DND-41 (cell line): Measurements from ENCODE around the gene DRC3.

Experiments
- EZH2 ChIP-seq: IDR thresholded peaks from 3 replicates; pipeline ENCODE4 v1.6.1; 2012; ENCODE audit warnings: borderline replicate concordance, low read depth, mild to moderate bottlenecking, moderate library complexity, low read length, inconsistent platforms; ENCODE audit not compliant: severe bottlenecking
- TF ChIP-seq, protein P1 (sequence below): IDR thresholded peaks from 2 replicates; pipeline ENCODE4 v1.5.1; 2012; ENCODE audit warnings: borderline replicate concordance, low read length, moderate library complexity, mild to moderate bottlenecking; ENCODE audit not compliant: poor library complexity, severe bottlenecking; ENCODE audit errors: extremely low read depth

DNA sequence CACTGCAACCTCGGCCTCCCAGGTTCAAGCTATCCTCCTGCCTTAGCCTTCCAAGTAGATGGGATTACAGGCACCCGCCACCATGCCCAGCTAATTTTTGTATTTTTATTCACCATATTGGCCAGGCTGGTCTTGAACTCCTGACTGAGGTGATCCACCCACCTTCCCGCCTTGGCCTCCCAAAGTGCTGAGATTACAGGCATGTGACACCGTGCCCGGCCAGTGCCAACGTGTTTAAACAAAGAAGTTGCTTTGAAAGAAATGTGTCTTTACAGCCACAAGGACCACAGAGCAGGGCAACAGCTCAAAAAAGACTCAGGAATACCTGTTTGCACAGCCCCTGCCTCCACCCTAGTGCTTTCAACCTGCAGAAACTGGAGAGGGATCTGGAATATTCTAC, 41.3 kb downstream of the DRC3 start:
- no peak for TF ChIP-seq EZH2
- TF ChIP-seq, protein P1, sequence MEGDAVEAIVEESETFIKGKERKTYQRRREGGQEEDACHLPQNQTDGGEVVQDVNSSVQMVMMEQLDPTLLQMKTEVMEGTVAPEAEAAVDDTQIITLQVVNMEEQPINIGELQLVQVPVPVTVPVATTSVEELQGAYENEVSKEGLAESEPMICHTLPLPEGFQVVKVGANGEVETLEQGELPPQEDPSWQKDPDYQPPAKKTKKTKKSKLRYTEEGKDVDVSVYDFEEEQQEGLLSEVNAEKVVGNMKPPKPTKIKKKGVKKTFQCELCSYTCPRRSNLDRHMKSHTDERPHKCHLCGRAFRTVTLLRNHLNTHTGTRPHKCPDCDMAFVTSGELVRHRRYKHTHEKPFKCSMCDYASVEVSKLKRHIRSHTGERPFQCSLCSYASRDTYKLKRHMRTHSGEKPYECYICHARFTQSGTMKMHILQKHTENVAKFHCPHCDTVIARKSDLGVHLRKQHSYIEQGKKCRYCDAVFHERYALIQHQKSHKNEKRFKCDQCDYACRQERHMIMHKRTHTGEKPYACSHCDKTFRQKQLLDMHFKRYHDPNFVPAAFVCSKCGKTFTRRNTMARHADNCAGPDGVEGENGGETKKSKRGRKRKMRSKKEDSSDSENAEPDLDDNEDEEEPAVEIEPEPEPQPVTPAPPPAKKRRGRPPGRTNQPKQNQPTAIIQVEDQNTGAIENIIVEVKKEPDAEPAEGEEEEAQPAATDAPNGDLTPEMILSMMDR = no peak
